Upper lobe of right lung (tissue), 1 donor: ENCODE data around the gene DSCAM. TPM values are rescaled to one million over a fixed set of nuclear protein-coding genes. Genes with fewer than 3 reads are reported as not detected.
"Not testable (repeated sequence)": the region's sequence is repeated elsewhere in the genome, so short reads cannot be mapped to it uniquely, and the experiment has no call there.

Source experiments
- ATAC-seq: fragments of 200-7000 bp; cut with Tn5 transposase; one replicate; pipeline ENCODE4 v1.9.1; 2020; ENCODE audit warnings: mild to moderate bottlenecking, moderate library complexity
- DNase-seq: peaks from one replicate; pipeline ENCODE4 v3.0.0-alpha.2; 2020
- H3K27ac ChIP-seq: fragments of 200-600 bp; one replicate; pipeline ENCODE4 v1.8.0; 2022
- H3K27me3 ChIP-seq: fragments of 200-600 bp; one replicate; pipeline ENCODE4 v1.8.0; 2022; ENCODE audit warnings: mild to moderate bottlenecking
- H3K36me3 ChIP-seq: fragments of 200-600 bp; one replicate; pipeline ENCODE4 v1.8.0; 2022
- H3K4me1 ChIP-seq: fragments of 200-600 bp; one replicate; pipeline ENCODE4 v1.8.0; 2022
- H3K4me3 ChIP-seq: fragments of 200-600 bp; one replicate; pipeline ENCODE4 v1.8.0; 2022; ENCODE audit warnings: mild to moderate bottlenecking
- H3K9me3 ChIP-seq: fragments of 200-600 bp; one replicate; pipeline ENCODE4 v1.8.0; 2022
- CTCF ChIP-seq: fragments of 200-600 bp; IDR thresholded peaks from one replicate; pipeline ENCODE4 v1.8.0; 2022; ENCODE audit warnings: antibody characterized with exemption
- intact Hi-C: fragments of 100-400 bp; cut with DNase I; formaldehyde crosslinking; loops from one replicate; pipeline ENCODE4 v1.11.0; 2022
- total RNA-seq: library from RNA; stranded (reverse); fragmentation: NEBNext Ultra II Directional; extraction: Animal tissue kit (Norgen Biotek cat#: 25700); gene quantifications from one replicate; pipeline ENCODE4 v1.2.1, GENCODE V29; 2021
- donor health status: DM: no; HTN: yes; CAD: no; lungs with severe emphysema.

Gene DSCAM
- total RNA-seq, 1 donor from 2014 or later, result not detected

- DNase-seq, result no peak
- intact Hi-C loops, result no loop called here
- Histone ChIP-seq H3K4me3 (no peak overlapping the region), H3K27ac (no peak overlapping the region), H3K36me3 (no peaks in the 10 kb centered on the region), H3K27me3 (no peaks in the 10 kb centered on the region), H3K4me1 (no peaks in the 10 kb centered on the region), H3K9me3 (no peaks in the 10 kb centered on the region)
- no peak for ATAC-seq
- TF ChIP-seq CTCF, result no peak
These were observed 798.8 kb downstream of the DSCAM start for GRCh38 chr21:40047993-40048730.

GRCh38 chr21:40047211-40047610 is 799.7 kb downstream of the DSCAM start:
- ATAC-seq, result no peak
- intact Hi-C loops, result no loop called here
- Histone ChIP-seq H3K4me3 (no peak overlapping the region), H3K27me3 (no peaks in the 10 kb centered on the region), H3K27ac (no peak overlapping the region), H3K4me1 (no peaks in the 10 kb centered on the region), H3K36me3 (no peaks in the 10 kb centered on the region), H3K9me3 (no peaks in the 10 kb centered on the region)
- no peak for TF ChIP-seq CTCF
- DNase-seq, result no peak

- H3K4me1 ChIP-seq, result no peaks in the 10 kb centered on the region
- DNase-seq (no peak), ATAC-seq (peak; percentile 23)
- no peaks in the 10 kb centered on the region for H3K9me3 ChIP-seq
- H3K27ac ChIP-seq, result no peak overlapping the region
- H3K27me3 ChIP-seq, result no peaks in the 10 kb centered on the region
- intact Hi-C loops, result no loop called here
- no peaks in the 10 kb centered on the region for H3K36me3 ChIP-seq
- TF ChIP-seq CTCF, result no peak
- H3K4me3 ChIP-seq, result no peak overlapping the region
These were observed 803.1 kb downstream of the DSCAM start for GRCh38 chr21:40043866-40044265.

GRCh38 chr21:40043423-40043822 is 803.5 kb downstream of the DSCAM start:
- Histone ChIP-seq H3K36me3 (no peaks in the 10 kb centered on the region), H3K4me1 (no peaks in the 10 kb centered on the region), H3K27ac (no peak overlapping the region), H3K4me3 (no peak overlapping the region), H3K9me3 (no peaks in the 10 kb centered on the region), H3K27me3 (no peaks in the 10 kb centered on the region)
- DNase-seq, result no peak
- TF ChIP-seq CTCF, result no peak
- ATAC-seq, result peak; percentile 66
- intact Hi-C loops, result no loop called here

GRCh38 chr21:40041446-40041845 is 805.5 kb downstream of the DSCAM start:
- Histone ChIP-seq H3K27ac (no peak overlapping the region), H3K9me3 (no peaks in the 10 kb centered on the region), H3K27me3 (no peaks in the 10 kb centered on the region), H3K36me3 (no peaks in the 10 kb centered on the region), H3K4me3 (no peak overlapping the region), H3K4me1 (no peaks in the 10 kb centered on the region)
- no peak for TF ChIP-seq CTCF
- intact Hi-C loops, result no loop called here
- ATAC-seq (no peak), DNase-seq (no peak)

- intact Hi-C loops, DNase-seq, H3K4me3 ChIP-seq, H3K27me3 ChIP-seq, H3K9me3 ChIP-seq, H3K27ac ChIP-seq, H3K36me3 ChIP-seq, ATAC-seq, H3K4me1 ChIP-seq: not testable (repeated sequence)
These were observed 813.7 kb downstream of the DSCAM start for GRCh38 chr21:40033156-40033782.
